Activated CD8-positive, alpha-beta T cell treated with anti-CD3 and anti-CD28 coated beads for 36 hours (primary cell): Measurements from ENCODE around the gene RAP1GDS1. TPM values are rescaled to one million over a fixed set of nuclear protein-coding genes. Genes with fewer than 3 reads are reported as not detected.

Experiments
- ATAC-seq: fragments of 200-7000 bp; cut with Tn5 transposase; one replicate; pipeline ENCODE4 v1.10.0; 2021; ENCODE audit warnings: mild to moderate bottlenecking, moderate library complexity
- CTCF ChIA-PET: fragments of 350-600 bp; sonication (Branson Sonifier 250); formaldehyde crosslinking; loops from one replicate; lab custom pipeline; 2021; ENCODE audit warnings: antibody characterized with exemption; lab: Charles Lee
- POLR2A ChIA-PET: fragments of 350-600 bp; sonication (Branson Sonifier 250); formaldehyde crosslinking; loops from one replicate; lab custom pipeline; 2021; ENCODE audit warnings: antibody characterized with exemption; lab: Charles Lee
- DNase-seq: peaks from one replicate; pipeline ENCODE4 v3.0.0-alpha.2; 2020
- H3K27ac Mint-ChIP-seq: one replicate; pipeline ENCODE4 v1.8.0; 2021; ENCODE audit warnings: mild to moderate bottlenecking, mixed read lengths
- H3K27me3 Mint-ChIP-seq: one replicate; pipeline ENCODE4 v1.8.0; 2021; ENCODE audit warnings: mixed read lengths
- H3K36me3 Mint-ChIP-seq: one replicate; pipeline ENCODE4 v1.8.0; 2021; ENCODE audit warnings: low read depth, mixed read lengths
- H3K4me1 Mint-ChIP-seq: one replicate; pipeline ENCODE4 v1.8.0; 2021; ENCODE audit warnings: low read depth, mixed read lengths
- H3K4me3 Mint-ChIP-seq: one replicate; pipeline ENCODE4 v1.8.0; 2021; ENCODE audit warnings: mild to moderate bottlenecking, moderate library complexity, mixed read lengths
- H3K9me3 Mint-ChIP-seq: one replicate; pipeline ENCODE4 v1.8.0; 2021; ENCODE audit warnings: mixed read lengths
- intact Hi-C: fragments of 100-400 bp; cut with micrococcal nuclease; formaldehyde crosslinking; loops from one replicate; pipeline ENCODE4 v1.10.0; 2022
- total RNA-seq, 2 experiments: library from RNA; stranded (reverse); gene quantifications; one replicate each; pipeline ENCODE4 v1.2.3, GENCODE V29; 2021
- TF ChIP-seq, protein P1 (sequence below): fragments of 200-600 bp; IDR thresholded peaks from one replicate; pipeline ENCODE4 v1.8.0; 2022; ENCODE audit warnings: antibody characterized with exemption, mild to moderate bottlenecking

Gene RAP1GDS1
- total RNA-seq, 2 experiments from 2014 or later: 49.8 to 52.1 TPM

DNA sequence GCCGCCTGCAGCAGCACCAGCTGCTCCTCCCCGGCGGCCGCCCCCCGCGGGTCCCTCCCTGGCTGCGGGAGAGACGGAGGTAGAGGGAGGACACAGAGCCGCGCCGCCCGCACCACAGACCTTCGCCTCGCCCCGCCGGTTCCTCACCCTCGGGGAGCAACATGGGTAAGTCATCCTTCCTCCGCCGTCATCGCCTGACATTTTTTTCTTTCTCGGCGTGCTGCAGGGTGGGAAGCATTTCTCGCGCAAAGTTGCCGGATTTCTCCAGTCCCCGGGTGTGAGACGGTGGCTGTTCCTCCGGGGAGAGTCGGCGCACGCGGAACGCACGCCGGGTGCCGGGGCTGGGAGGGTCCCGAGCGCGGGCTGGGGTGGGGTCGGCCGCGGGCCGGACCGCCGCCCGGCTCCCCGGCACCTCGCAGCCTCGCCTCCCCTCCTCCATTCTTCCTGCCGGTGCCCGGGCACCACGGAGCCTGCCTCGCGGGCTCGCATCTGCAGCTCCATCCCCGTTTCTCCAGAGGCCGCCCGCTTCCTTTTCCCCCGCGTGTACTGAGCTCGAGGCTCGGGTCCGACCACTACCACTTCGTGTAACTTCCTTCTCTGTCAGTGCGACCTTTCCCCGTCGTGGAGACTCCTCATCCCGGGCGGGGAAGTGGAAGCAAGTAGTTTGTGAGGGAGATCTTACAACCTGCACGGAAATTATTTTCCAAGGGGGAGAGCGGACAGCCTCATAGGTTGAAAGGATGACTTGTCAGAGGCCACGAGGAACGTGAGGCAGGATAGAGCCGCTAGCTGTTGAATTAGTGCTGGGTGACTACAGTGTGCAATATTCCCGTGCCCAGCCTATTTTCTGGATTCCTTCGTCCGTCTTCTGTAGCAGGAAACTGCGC is 464 bp downstream of the RAP1GDS1 start:
- peak; percentile 74 for DNase-seq
- Mint-ChIP-seq H3K27me3 (no peaks in the 10 kb centered on the region), H3K36me3 (peaks cover 12% of the 10 kb centered on the region), H3K4me3 (peak overlapping the region; percentile 86), H3K4me1 (peaks cover 36% of the 10 kb centered on the region), H3K9me3 (no peaks in the 10 kb centered on the region), H3K27ac (peak overlapping the region; percentile 84)
- ChIA-PET POLR2A (interaction anchor here (0.7 to 2.3 kb wide), 5 partner anchors 13 to 734 kb away, joined by 3 to 8 read pairs (median 4); partner anchors contain the start of gene METAP1), CTCF (interaction anchor here (1.6 kb wide), 1 partner anchor 222 kb away, joined by 3 read pairs; no protein-coding TSS in a partner anchor)
- TF ChIP-seq, protein P1, sequence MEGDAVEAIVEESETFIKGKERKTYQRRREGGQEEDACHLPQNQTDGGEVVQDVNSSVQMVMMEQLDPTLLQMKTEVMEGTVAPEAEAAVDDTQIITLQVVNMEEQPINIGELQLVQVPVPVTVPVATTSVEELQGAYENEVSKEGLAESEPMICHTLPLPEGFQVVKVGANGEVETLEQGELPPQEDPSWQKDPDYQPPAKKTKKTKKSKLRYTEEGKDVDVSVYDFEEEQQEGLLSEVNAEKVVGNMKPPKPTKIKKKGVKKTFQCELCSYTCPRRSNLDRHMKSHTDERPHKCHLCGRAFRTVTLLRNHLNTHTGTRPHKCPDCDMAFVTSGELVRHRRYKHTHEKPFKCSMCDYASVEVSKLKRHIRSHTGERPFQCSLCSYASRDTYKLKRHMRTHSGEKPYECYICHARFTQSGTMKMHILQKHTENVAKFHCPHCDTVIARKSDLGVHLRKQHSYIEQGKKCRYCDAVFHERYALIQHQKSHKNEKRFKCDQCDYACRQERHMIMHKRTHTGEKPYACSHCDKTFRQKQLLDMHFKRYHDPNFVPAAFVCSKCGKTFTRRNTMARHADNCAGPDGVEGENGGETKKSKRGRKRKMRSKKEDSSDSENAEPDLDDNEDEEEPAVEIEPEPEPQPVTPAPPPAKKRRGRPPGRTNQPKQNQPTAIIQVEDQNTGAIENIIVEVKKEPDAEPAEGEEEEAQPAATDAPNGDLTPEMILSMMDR: no peak
- ATAC-seq: peak; percentile 54
- intact Hi-C loops: loop anchor here (10.0 kb wide), 1 partner anchor 393 kb away; the partner anchor contains the start of gene TSPAN5

DNA sequence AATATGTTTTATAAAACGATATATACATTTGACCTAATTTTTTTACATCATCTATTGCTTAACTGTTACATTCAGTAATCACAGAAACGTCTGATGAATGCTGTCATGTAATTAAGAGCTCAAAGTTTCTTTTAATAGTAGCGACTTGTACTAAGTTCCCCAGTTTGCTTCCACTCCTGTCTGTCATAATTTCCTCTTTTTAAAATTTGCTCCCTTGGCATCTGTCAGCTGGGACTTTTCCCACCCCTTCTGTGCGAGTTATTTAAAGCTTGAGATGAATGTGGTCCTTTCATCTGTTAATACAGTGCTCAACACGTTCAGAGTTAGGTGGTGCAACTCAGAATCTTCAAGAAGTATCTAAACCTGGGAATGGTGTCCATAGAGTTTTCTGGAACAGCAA is 1.2 kb downstream of the RAP1GDS1 start:
- intact Hi-C loops: loop anchor here (10.0 kb wide), 1 partner anchor 392 kb away; the partner anchor contains the start of gene TSPAN5
- H3K27ac Mint-ChIP-seq: peak overlapping the region; percentile 84
- peaks cover 36% of the 10 kb centered on the region for H3K4me1 Mint-ChIP-seq
- CTCF ChIA-PET: interaction anchor here (0.8 to 1.6 kb wide), 2 partner anchors 119 to 222 kb away, joined by 3 read pairs; partner anchors contain the start of gene STPG2
- H3K27me3 Mint-ChIP-seq: no peaks in the 10 kb centered on the region
- peaks cover 4% of the 10 kb centered on the region for H3K9me3 Mint-ChIP-seq
- DNase-seq (no peak), ATAC-seq (no peak)
- TF ChIP-seq, protein P1: no peak
- peak overlapping the region; percentile 86 for H3K4me3 Mint-ChIP-seq
- POLR2A ChIA-PET: interaction anchor here (0.5 to 2.3 kb wide), 3 partner anchors 27 to 733 kb away, joined by 3 to 8 read pairs (median 3); partner anchors contain the start of gene METAP1
- H3K36me3 Mint-ChIP-seq: peaks cover 19% of the 10 kb centered on the region

DNA sequence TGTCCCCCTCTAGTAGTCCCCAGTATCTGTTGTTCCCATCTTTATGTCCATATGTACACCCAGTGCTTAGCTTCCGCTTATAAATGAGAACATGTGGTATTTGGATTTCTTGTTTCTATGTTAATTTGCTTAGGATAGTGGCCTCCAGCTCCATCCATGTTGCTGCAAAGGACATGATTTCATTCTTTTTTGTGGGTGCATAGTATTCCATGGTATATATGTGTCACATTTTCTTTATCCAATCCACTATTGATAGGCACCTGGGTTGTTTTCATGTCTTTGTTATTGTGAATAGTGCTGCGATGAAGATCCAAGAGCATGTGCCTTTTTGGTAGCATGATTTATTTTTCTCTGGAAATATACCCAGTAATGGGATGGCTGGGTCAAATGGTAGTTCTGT is 6.3 kb downstream of the RAP1GDS1 start:
- DNase-seq: no peak
- TF ChIP-seq, protein P1: no peak
- CTCF ChIA-PET: no interaction called here
- Mint-ChIP-seq H3K4me3 (no peak overlapping the region), H3K27ac (no peak overlapping the region), H3K9me3 (peaks cover 12% of the 10 kb centered on the region), H3K4me1 (peaks cover 39% of the 10 kb centered on the region), H3K27me3 (no peaks in the 10 kb centered on the region), H3K36me3 (peaks cover 45% of the 10 kb centered on the region)
- POLR2A ChIA-PET: no interaction called here
- ATAC-seq: no peak
- intact Hi-C loops: loop anchor here (10.0 kb wide), 1 partner anchor 387 kb away; the partner anchor contains the start of gene TSPAN5

DNA sequence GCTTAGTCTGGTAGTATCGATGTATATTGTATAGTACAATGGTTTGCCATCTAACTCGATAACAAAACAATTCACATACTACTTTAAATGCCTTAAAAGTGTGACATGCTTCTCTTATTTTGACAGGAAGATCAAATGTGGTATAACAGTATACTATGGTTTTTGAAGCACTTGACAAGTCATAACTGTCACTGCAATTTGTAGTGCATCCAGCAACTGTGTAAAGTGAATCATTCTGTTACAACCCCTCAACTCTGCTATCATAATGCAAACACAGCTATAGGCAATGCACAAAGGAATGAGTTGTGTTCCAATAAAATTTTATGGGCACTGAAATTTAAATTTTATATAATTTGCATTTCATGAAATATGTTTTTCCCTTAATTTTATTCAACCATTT is 14.0 kb downstream of the RAP1GDS1 start:
- ChIA-PET POLR2A (interaction anchor here (1.7 kb wide), 1 partner anchor 14 kb away, joined by 4 read pairs; the partner anchor contains the start of gene RAP1GDS1), CTCF (no interaction called here)
- ATAC-seq: peak; percentile 68
- TF ChIP-seq, protein P1: no peak
- peaks cover 15% of the 10 kb centered on the region for H3K9me3 Mint-ChIP-seq
- H3K27me3 Mint-ChIP-seq: no peaks in the 10 kb centered on the region
- peaks cover 23% of the 10 kb centered on the region for H3K4me1 Mint-ChIP-seq
- no peak overlapping the region for H3K4me3 Mint-ChIP-seq
- intact Hi-C loops: no loop called here
- H3K36me3 Mint-ChIP-seq: peaks cover 48% of the 10 kb centered on the region
- DNase-seq: no peak
- H3K27ac Mint-ChIP-seq: no peak overlapping the region
